HG03139 (cell line): ENCODE results near the gene FRMPD2.
A peak's percentile ranks its signal among the peaks of the same experiment; 100 is the strongest.
"Not testable (repeated sequence)": the region's sequence is repeated elsewhere in the genome, so short reads cannot be mapped to it uniquely, and the experiment has no call there.

Experiments
- ATAC-seq: cut with Tn5 transposase; IDR thresholded peaks from one replicate; pipeline ENCODE4 v1.9.1; 2021; ENCODE audit not compliant: unreplicated experiment

Gene FRMPD2

DNA sequence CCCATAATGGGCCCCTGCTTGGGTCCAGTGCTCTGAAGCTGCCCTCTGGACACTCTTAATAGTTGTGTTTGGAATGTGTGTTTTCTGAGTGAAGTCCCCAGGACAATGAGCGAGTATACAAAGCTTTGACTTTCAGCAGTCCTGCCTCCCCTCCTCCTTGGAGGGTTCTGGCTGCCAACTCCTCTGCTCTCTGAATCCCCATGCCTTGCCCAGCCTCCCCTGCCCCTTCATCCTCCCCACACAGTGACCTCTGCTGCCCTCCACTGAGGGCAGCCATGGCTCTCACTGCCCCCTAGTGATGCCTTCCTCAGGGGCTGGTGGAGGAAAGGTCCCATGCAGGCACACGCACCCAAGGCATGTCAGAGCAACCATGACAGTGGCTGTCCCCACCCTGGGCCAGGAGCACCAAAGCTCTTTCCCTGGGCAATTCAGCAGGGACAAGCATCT lies 40.9 kb downstream of the FRMPD2 start:
- ATAC-seq, result no peak

DNA sequence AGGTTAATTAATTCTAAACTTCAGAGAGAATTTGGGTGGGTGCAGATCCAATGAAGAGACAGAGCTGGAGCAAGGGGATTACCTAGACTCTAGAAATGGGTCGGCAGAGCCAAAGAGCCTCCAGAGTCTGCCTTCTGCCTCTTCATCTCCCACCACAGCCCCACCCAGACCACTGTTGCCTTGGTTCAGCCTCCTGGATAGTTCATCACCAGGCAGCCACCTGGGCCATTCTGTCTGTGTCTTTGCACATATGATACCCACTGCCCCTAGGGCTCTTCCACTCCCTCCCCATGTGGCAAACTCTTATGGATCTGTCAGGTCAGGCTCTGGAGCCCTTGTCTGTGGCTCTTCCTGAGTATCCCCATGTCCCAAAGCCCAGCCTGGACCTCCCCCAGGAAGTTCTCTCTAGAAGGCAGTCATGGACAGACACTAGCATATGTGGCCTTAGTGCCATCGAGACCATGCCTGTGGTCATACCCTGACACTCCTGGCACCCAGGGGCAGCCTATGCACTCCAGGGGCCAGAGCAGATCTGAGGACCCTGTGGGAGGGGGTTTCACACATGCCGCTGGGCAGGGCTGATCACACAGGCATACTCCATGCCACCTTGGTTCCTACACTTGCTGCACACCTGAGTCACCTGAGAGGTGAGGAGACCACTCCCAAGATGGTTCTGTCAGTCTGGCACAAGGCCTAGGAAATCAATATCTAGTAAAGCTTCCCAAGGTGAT lies 41.6 kb downstream of the FRMPD2 start:
- ATAC-seq, result no peak

DNA sequence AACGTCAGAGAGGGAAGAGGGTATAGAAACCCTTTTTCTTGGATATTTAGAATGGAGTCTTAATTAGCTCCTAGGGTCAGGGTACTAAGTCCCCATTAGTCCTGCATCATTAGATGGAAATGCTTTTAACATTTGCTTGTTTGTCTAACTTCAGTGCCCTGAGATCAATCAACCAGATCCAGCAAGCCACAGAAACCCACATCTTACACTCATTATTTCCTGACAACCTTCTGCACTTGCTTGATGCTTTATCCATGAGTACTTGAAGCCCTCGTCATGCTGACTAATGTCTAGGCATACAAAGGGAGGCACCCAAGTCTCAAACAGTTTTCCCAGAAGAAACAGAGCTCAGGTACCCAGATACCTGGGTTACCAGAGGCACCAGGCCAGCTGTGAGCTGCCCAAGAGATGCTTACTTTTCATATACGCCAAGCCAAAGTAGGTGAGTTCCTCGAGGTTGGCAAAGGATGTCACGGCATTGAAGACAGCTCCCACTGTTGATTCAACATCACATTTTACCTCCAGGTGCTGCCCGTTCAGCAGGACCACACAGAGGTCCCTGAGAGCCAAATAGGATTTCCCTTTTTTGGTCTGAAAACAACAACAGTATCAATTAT lies 42.7 kb downstream of the FRMPD2 start:
- ATAC-seq, result peak; percentile 74

DNA sequence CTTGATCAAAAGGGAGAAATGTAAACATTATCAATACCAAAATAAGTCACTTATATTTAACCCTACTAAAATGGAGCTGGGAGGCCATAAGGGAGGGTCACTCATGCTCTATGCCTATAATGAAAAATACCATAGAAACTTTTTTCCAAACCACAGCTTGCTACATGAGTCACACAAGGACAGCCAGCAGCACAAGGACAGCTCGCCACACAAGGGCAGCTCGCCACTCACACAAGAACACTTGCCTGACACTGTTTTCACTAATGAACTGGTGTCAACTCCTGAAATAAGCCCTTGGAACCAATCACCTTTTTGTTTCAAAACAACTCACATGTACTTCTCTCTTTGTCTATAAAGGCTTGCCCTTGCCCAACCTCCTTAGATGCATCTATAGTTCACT lies 43.3 kb downstream of the FRMPD2 start:
- ATAC-seq, result no peak

DNA sequence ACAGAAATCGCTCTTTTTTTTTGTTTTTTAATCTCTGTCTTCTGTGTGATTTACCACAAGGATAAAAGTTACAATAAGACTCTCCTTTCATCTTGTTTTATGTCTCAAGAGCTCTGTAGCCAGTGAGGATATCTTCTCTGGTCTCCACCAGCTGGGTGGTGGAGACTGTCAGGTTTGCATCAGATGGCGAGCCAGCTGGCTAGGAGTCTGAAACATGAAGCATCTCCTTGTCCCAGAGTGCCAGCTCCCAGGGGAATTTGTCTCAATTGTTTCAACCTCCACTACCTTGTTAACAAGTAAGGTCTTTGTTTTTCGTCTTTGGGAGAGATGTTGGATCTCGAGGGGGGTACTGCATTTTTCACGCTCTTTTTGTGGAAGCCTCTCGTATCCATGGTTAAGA lies 47.3 kb downstream of the FRMPD2 start:
- no peak for ATAC-seq

DNA sequence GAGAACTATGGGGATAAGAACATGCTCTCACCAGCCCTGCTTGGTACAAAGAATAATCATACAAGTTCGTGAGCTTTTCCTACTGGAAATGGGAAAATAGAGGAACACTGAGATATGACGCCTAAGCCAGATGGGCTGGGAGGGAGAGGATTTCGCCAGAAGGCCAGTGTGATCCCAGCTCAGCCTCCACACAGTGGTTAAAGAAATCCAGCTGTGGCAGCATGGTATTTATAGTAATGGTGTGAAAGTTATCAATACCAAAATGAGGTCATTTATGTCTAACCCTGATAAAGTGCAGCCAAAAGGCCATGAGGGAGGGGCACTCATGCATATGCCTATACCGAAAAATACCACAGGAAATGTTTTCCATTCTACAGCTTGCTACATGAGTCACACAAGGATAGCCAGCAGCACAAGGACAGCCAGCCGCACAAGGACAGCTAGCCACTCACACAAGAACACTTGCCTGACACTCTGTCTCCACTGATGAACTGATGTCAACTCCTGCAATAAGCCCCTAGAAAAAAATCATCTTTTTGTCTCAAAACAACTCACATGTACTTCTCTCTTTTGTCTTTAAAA lies 49.4 kb downstream of the FRMPD2 start:
- no peak for ATAC-seq

DNA sequence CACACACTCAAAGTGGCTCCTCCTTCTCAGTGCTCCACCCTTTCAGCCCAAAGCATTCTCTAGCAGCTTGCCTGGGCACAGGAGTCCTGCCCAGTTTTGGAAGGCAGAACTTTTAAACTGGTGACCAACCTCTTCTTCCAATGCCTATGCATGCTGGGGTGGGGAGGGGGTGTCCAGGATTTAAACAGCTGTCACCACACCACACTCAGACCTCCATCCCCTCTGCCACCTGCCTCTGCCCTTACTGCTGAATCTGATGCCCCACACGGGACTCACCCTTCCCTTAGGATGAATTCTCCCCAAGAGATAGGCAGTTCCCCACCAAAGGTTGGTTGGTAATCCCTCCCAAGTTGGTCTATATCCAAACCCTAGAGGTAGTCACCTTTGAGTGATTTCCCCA lies 50.2 kb downstream of the FRMPD2 start:
- ATAC-seq, result no peak

DNA sequence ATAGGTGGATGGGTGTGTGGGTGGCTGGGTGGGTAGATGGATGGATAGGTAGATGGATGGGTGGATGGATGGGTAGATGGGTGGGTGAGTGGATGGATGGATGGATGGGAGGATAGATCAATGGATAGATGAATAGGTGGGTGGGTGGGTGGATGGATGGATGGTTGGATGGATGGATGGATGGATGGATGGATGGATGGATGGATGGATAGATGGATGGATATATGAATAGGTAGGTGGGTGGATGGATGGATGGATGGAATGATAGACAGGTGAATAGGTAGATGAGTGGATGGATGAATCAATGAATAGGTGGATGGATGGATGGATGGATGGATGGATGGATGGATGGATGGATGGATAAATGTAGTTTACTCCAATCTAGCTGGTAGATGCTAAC lies 52.7 kb downstream of the FRMPD2 start:
- no peak for ATAC-seq

DNA sequence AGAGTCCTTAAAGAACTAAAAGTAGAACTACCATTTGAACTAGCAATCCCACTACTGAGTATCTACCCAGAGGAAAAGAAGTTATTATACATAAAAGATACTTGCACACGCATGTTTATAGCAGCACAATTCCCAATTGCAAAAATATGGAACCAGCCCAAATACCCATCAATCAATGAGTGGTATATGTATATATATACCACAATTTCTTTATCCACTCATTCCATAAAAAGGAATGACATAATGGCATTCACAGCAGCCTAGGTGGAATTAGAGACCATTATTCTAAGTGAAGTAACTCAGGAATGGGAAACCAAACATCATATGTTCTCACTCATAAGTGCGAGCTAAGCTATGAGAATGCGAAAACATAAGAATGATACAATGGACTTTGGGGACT lies 53.5 kb downstream of the FRMPD2 start:
- not testable (repeated sequence) for ATAC-seq

DNA sequence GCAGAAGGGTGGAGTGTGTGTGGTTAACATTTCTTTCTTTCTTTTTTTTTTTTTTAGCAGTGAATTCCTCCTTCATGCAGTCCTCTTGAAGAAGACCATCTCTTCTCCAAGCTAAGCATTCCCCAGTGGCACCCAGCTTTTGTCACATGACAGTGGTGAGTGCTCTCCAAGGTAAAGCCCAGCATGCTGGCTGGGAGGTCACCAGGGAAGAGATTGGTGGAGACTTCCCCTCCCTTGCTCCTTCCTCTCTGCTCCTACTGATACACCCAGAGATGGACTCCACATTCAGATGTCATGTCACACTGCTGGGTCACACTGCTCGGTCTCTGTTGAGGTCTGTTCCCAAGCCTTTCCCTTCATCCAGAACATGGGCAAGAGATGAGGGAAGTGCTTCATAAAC lies 55.3 kb downstream of the FRMPD2 start:
- ATAC-seq, result no peak

DNA sequence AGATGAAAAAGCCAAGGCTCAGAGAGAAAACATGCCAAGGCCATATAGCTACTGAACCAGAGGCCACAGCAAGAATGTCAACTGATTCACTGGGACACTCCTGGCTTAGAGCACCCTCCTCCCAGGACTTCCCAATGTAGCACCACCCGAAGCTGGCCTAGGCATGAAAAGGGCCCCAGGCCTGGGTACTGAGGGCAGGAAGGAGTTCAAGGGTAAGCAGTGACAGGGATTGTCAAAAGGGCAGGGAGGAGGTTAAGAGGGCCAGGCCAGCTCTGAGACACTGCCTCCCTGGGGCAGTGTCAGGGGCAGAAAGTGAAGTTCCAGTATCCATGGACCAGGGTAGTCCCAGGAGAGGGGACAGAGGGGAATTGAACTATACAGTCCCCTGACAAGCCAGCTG lies 57.8 kb downstream of the FRMPD2 start:
- no peak for ATAC-seq

DNA sequence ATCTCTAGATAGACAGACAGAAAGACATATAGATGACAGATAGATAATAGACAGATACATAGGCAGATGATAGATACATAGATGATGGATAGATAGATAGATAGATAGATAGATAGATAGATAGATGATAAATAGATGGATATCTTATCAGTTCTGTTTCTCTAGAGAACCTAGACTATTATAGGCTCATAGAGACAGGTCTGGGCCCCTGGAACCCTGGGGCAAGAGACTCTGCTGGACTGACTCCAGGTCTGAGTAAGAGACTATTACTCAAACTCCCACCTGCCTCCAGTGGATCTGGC lies 58.3 kb downstream of the FRMPD2 start:
- ATAC-seq, result no peak

DNA sequence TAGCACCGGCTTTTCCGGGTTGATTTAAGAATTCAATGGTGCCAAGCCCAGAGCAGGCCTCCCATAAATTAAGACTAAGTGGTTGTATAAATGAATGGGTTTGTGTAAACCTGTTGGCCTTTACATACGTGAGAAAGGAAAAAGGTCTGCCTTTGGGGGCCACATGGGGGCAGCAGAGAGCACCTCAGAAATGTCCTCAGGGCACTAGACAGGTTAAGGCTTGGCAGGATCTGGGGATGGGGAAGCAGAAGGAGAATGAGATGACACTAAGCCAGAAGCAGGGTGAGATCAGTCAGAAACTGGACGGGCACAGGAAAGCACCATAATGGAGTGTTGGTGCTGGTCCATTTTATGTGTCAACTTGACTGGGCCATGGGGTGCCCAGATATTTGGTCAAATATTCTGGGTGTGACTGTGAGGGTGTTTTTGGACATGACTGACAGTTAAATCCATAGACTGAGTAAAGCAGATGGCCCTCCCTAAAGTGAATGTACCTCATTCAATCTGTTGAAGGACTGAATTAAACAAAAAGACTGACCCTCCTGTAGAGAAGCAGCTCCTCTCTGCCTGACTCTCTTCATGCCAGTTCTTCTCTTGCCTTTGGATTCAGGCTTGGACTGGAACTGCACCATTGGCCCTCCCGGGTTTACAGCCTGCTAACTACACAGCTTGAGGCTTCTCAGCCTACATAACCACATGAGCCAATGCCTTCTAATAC lies 58.9 kb downstream of the FRMPD2 start:
- no peak for ATAC-seq

DNA sequence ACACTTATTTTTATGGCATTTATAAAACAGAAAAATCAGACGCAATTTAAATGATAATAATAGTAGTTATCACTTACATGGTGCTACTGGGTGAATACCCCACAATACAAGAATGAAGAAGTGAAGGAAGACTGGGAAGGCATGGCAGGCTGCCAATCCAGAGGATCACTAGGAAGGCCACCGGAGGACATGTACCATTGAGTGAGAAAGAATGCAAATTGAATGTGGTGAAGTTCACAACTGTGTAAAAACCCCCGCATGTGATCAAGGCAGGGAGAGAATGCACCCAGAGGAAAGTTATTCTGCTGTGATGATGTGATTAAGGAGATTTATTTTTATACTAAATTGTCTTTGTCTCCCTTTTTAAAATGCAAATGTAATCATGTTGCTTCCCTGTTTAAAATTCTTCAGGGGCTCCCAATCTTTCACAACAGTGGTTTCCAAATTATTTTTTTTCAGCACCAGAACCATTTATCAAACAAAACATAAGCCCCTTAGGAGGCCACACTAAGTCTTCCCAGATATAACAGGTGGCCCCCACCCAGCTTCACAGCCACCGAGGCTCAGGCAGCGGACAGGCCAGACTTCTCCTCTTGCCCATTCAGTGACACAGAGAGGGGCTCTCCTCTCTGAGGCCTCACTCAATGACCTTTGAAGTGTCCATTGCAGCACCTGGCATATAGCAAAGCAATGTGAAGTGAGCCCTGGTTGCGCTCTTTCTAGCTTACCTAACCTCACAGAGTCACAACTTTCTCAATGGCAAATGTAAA lies 59.6 kb downstream of the FRMPD2 start:
- no peak for ATAC-seq

DNA sequence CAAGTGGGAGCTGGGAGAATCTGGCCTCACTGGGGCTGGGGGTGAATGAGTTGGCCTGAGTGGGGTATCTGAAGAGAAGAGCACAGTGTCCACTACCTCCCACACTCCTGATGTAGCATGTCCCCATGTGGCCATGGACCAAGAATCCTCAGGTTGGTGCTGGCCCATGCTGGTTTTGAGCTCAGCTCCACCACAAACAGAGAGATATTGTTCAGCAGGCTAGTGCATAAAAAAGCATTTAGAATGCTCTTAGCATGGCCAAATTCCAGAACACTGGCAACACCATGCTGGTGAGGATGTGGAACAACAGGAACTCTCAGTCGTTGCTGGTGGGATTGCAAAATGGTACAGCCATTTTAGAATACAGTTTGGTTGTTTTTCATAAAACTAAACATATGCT lies 61.4 kb downstream of the FRMPD2 start:
- ATAC-seq, result no peak

DNA sequence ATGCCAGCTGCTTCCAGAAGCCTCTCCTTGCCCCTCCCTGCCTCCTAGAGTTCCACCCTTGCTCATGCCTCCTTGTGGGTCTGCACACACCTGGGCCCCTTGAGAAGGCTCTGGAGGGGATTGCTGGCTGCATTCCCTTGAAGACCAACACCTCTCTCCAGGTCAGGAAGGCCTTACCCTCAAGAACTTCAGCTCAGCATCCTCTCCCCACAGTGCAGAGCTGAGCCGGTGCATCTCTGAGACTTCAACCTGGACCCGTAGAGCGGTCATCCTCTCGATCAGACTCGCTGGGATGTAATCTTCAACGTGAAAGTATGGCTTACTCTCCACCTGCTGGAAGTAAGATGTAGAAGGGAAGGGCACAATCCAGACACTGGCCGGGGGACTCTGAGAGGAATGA lies 62.7 kb downstream of the FRMPD2 start:
- ATAC-seq, result no peak

DNA sequence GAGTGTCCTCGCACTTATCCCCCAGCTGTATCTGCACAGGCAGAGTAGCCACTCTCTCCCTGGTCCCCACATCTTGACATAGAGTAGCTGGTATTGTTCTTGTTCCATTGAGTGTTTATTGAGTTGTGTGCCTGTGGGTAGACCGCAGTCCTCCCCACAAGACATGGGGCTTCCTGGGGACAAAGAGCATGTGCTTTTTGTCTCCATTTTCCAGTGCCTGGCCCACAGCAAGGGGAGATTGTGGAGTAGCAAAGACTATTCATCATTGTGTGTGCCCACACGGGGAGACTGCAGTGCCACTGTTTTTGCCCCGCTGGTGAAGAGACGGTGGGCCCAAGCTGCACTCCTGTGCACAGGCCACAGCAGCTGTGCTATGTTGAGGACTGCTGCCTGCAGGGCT lies 63.5 kb downstream of the FRMPD2 start:
- ATAC-seq, result no peak

DNA sequence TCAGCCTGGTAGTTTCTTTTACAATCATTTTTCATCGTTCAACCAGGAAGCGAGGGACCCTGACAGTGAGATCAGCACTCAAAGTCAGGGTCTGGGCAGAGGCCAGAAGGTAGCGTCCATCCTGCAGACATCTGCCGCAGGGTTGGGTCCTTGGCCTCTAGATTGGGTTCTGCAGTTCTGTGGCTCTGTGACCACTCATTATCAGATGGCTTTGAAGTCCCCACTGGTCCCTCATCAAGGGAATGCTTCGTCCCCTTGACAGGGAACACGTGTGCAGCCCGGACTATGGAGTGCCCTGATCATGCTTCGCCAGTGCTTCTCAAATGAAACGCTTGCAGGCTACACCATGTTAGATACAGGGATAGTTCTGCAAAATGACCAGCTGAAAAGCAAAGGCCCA lies 64.1 kb downstream of the FRMPD2 start:
- no peak for ATAC-seq

DNA sequence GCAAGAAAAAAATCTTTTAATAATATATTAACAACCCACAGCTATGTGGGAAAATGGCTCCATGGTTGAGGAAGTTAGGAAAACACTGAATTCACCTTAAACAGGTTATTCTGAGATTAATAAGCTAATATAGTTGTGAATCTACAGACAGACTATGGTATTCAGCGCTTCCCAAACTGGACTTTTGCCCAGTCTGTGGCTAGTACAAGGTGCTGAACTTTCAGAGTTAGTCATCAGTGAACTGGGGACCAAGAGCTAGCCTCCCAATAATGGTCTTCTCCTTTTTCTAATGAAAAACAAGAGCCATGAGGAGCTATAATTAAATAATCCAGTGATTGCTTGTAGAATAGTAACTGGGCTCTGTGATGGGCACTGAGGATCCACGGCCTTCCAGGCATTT lies 65.3 kb downstream of the FRMPD2 start:
- ATAC-seq, result no peak

DNA sequence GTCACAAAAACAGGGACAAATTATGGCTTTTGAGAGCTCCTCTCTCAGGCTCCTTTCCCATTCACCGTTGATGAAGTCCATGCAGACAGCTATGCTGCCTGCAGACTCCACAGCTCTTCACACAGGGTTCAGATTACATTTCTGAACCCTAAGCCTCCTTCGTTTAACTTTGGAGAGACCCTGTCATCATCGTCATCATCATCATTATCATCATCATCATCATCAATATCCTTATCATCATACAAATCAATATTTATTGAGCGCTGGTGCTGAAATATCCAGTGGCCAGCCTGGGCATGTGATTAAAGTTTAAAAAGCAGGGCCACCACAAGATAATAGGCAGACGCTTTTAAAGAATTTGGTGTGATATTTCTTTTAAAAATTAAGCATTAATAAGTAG lies 66.6 kb downstream of the FRMPD2 start:
- ATAC-seq, result no peak

DNA sequence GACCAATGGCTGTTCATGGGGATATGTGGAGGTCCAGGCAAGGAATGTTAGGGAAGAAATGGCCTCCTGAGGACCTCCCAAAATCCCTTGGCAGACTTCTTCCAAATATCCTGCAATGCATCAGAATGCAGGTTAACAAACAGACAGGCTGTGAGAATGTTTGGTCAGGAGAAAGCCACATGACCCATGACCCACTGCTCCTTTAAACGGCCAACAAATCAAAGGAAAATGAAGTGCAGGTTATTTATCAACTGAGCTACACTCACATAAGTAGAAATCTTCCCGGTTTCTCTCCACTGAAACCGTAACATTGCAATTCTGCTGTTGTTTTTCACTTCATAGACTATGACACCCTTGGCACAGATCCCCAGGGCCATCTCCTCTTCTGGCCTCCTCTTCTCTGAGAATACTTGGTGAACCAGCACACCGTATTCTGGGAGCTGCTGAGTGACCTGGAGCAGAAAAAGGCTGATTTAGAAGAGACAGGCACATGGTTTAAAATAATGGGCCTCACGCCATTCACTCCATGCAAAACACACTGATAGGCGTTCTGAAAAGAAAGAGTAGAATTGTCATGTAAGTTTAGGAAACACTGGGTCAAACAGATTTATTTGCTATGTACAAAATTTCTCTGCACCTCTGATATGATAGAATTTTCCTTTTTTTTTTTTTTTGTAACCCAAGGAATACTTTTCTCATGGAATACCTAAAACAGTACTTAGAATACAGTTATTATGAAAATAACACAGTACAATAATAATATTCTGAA lies 67.8 kb downstream of the FRMPD2 start:
- no peak for ATAC-seq
